ENCODE data around the gene UROC1.

Gene UROC1

DNA sequence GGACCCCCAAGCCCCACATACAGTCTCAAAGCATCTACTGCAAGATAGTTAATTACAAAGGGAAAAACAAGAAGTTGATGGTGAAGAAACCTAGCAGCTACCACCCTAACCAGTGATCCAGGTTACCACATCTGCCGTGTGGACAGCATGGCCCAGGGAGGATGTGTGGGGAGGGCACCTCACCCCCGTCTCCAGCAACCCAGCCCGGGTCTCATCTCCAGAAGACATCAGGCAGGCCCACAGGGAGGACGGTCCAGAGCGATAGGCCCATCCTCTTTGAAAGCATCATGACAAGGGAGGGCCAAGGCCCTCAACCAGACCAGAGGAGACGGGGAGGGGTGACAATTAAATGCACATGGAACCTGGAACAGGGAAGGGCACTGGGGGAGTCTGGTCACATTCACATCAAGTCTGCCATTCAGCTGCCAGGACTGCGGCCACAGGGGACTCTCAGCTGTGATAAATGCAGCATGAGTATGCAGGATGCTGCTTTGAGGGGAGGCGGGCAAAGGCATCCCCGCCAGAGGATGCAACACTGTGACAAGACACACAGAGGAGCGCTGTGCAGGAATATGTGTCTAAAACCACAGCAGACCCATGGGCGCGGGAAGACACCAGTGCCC lies 60.7 kb downstream of the UROC1 start:
- DNase-seq, result no peak

DNA sequence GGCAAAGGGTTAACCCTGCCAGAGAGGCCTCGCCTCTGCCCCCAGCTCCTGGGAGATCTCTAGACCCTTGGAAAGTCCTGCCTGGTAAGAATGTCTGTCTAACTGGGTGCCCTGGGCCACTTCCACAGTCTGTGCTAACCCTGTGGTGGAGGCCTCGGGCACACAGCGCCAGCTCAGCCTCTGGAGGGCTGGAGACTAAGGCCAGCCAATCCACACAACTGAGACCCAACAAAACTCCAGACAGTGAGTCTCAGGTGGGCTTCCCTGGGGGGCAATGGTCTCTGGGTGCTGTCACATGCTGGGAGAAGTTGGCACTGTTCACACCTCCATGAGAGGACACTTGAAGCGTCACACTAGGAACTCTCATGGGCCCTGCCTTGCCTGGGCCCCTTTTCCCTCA lies 61.4 kb downstream of the UROC1 start:
- DNase-seq, result no peak

DNA sequence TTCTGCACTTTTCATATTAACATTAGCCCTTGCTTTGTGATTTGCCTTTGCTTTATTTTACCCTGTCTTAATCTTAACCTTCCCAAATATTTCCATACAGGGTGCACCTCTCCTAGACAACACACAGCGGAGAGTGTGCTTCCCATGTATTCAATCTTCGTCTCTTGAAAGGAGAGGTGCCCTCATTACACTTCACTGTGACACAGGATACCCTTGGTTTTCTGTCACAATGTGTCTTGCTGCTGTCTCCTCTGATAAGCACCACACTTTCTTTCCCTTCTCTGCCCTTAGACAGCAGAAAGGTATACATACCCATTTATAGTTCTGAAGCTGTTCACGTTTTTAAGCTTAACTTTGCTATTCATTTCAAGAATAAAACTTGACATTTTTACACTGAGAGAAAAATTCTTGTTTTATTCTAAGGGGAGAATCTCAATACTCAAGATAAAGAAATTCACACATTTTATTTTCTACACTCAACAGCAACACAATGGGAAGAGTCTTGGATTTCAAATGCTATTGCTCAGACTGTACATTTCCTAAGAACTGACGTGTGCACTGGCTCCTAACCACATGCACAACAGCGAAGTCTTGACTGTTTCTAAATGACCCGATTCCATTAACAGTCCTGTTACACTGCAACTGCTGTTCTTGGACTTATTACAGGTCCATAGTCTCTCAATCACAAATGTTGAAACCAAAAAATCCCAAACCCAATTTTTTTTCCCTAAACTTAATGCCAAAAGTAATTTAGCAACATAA lies 63.0 kb downstream of the UROC1 start:
- DNase-seq, result no peak

DNA sequence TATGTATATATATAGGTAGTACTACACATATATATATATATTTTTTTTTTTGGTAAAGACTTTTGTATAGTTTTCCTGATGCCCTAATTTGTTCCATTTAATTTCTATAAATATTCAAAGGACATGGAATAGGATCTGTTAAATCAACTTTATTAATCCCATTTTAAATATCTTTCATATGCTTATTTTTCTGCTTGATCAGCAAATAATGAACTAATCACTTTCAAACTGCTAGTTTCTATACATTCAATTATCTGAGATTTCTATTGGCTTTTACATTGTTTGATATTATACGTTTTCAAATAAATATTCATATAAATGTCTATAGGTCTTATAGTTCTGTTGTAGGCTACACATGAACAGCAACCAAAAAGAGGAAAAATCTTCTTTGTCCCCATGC lies 63.5 kb downstream of the UROC1 start:
- DNase-seq, result no peak

DNA sequence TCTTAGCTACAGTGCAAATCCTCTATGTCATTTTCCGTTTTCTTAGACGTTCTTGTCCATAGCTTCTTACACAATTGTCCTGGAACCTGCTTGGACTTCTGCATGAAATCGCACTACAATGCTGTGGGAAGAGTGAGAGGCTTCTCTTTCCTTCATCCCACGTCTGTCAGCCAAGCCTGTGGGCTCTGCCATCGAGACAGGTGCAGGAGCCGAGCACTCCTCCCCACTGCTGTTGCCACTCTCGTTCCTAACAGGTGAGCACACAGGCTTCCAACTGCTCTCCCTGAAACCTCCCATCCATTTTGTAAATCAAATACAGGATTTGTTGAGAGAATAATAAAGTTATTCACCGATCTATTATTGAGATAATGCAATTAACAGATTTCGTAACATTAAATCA lies 65.4 kb downstream of the UROC1 start:
- DNase-seq, result no peak

DNA sequence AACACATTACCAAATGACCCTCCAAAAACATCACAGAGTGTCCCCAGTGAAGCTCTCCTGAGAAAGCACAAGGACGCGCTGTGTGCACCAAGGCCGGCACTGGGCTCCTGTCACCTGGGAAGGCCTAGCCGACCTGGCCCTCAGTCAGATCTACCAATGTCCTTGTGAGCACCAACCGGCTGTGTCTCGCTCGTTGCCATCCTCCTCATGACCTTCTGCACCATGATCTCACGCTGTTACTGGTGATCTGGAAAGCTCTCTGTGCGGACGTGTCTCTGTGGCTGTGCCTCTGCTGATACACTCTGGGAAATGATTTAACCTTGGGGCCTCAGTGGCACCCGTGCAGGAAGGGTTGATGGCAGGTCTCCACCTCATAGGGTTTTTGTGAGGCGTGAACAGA lies 66.1 kb downstream of the UROC1 start:
- DNase-seq, result no peak

DNA sequence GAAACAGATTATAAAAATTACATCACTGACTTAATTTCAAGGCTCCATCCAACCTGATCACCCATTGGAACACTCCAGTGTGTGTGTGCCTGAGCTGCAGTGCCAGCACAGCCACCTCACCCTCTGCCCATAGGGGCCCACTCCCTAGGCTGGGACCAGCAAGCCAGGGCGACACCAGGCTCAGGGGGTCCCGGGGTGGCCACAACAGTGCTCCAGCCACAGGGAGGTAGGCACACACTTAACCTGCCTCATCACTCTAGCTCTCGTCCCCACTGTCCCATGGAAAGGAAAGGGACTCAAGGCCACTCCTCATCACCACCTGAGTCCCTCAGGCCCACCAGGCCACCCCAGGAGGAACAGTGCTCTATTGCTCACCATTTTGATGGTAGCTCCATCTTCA lies 66.8 kb downstream of the UROC1 start:
- no peak for DNase-seq

DNA sequence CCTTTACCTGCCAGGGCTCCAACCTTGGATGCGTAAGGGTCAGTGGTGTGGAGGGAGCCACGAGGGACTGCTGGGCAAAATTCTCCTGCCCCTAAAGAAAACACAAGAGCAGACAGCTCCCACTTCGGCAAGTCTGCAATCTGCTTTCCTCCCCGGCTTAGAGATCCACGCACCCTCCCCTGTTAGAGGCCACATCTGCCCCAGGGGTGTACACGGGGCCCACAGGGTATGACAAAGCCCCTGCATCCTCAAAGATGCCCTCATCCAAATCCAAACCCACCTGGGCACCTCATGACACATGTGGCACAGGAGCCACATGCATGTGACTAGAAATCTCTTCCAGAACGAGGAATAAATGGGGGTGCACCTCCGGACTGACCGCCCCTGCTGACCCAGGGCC lies 67.4 kb downstream of the UROC1 start:
- DNase-seq, result no peak

DNA sequence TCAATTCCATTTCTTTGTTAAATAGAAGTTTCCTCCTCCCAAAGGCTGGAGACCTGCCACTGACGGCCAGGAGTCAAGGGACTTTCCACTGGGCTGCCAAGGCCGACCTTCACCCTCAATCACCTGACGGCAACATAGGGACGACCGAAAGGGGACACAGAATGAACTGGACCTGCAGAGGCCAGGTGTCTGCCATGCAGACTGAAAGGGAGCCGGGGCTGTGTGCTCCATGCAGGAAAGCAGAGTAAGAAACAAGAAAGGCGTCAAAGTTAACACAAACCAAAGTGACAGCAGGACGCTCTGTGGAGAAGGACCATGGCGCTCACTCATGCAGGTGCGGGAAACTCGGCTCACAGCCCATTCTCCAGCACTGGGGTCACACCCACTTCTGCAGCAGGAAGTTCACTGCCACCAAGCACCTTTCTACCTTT lies 67.9 kb downstream of the UROC1 start:
- no peak for DNase-seq

DNA sequence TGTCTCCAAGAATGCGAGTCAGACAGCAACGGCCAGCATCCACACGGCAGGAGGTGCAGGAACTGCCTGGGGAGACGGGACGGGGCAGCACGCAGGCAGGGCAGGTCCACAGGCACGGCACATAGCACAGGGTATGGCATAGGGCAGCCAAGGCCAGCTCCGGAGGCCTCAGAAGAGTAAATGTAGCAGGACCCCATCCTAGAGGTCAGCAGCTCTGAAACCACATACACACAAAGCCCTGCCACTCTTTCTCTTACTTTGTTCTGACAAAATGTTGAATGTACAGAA lies 68.7 kb downstream of the UROC1 start:
- DNase-seq, result no peak

DNA sequence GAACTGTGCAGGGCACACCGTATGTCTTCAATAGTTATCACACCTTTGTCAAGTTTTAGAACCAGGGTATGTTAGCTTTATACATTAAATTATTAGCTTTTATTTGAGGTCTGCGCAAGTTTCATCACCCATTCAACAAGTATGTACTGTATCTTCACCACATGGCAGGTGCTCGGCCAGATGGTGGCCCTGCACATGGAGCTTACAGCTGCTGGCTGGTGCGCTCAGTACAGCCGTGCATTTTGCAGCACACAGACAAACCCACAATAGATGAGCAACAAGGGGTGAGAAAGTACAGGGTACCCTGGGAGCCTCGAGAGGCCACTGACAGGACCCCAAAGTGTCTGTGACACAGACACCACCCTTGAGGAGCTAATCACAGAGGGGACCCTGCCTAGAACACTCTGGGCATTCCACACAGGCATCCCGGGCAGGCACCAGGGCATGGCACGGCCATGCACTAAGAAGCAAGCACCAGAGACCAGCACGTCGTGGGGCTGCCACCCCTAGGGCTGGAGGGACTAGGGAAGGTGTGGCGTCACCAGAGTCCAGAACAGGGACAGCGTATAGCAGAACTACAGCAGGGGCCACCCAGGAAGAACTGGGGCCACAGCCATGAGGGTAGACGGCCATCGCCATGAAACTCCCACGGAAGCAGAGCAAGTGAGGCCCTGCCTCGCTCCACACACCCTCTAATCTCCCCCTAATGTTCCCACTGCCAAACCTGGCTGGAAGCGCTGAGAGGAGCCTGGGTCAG lies 69.3 kb downstream of the UROC1 start:
- DNase-seq, result no peak

DNA sequence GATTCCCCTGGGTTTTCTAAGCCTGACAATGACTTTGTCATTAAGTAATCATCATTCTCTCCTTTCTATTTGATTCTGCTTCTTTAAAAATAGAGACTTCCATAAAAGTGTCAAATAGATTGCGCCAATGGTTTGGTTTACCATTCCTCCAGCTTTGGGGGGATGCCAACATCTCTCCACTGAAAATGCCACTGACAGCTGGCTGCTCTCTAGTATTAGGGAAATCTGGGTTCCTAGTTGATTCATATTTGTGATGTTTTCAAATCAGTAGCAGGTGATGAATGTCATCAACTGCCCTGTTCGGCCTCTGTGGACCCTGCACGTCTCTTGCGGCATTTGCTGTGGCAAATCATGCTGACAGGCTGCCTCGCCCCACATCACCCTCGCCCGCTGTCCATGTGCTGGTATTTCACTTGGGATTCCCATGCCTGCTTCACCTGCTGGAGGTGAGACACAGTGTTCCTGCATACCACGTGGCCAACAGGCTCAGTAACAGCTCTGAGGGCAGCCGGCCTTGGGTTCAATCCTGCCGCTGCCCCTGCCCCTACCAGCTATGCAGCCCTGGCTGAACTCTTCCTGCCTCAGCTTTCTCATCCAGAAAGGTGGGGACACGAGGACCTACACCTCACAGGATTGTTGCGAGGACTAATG lies 70.0 kb downstream of the UROC1 start:
- no peak for DNase-seq

DNA sequence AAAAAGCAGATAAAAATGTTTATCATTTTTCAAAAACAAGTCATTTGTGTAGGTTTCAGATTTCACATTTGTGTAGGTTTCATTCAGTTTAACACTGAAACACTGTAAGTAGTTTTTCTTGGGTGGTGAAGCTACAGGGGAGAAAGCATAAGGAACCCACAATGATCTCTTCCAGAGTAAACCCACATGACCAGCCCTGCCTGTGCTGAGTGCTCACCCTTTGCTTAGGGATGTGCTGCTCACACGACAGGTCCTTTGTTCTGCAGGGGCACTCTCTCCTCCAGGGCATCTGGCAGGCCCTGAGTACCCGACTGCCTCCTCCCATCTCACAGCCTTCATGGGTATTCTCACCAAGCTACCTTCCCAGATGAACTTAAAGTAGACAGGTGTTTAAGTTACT lies 70.8 kb downstream of the UROC1 start:
- DNase-seq, result no peak

DNA sequence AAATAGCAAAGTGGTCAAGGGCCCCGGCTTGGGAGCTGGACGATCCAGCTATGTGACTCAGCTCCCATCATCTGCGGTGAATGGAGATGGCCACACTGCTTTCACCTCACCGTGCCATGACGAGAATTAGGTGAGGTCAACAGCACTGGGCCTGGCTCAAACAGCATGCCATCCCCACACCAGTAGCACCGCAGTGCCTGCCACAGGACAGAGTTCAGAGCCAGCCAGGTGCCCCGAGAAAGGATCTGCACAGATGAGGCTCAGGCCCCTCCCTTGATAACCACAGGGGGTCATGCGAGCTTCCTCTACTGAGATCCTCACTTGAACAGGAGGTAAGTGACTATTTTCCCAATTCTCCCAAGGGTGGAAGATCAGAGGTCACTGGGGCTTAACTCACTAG lies 71.3 kb downstream of the UROC1 start:
- no peak for DNase-seq

DNA sequence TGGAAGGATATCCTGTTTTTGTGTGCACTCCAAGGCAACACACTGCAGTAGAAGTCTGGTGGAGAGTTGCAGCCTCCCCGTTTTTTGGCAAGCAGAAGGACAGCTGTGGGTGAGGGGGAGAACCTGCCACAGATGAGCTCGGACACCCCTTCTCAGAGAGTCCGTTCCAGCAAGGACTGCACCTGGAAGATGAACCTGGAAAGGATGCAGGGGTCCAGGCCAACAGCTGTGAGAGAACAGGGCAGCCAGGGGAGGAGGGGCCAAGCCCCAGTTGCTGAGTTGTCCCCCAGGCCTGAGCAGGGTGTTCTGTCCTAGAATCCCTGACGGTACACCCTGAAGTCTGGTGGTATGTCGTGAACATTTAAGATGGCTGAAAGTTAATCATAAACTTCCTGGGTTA lies 72.1 kb downstream of the UROC1 start:
- no peak for DNase-seq

DNA sequence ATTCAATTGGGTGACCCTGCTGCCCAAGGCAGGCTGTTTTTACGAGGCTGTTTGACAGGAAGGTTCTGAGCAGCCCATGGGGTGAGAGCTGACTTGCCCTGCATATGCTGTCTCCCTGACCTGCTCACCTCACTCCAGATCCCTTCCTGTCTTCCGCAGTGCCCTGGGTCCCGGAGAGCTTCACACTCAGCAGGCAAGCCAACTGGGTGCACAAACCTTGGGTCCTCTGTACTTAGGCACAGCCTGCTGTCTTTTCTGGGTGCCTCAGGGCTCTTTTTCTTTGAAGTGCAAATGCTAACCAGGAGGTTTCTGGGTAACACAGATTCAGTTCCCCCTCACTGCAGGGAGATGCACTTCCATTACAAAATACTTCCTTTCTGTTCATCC lies 74.7 kb downstream of the UROC1 start:
- no peak for DNase-seq

DNA sequence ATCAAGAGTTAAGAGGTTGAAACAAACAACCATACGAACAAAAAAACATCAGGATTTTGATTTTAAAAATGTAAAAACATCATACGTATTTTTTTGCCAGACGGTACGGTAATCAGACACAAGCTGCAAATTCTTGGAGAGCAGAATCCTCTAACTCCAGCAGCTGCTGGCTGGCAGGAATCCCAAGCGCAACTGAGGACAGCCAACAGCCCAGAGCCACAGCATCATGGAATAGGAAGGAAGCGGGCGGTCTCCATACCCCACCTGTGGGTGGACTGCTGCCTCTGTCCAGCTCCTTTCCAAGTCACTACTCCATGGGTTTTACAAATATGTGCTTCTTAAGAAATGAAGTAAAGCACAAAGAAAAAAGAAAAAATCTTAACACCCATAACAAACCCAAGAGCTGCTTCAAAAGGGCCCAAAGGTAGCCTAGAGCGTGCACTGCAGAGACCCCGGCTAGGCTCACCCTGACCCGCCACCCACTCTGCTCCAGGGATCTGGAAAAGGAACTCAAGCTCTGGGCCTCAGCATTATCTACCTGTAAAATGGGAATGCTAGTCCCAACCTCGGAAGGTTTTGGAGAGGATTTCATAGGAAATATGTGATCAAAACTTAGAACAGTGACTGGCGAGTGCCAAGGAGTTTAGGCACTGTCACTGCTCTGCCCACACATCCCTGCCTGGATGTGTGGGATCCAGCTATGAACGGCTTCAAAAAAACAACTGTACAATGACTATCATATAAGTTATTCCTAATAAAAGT lies 75.3 kb downstream of the UROC1 start:
- no peak for DNase-seq

DNA sequence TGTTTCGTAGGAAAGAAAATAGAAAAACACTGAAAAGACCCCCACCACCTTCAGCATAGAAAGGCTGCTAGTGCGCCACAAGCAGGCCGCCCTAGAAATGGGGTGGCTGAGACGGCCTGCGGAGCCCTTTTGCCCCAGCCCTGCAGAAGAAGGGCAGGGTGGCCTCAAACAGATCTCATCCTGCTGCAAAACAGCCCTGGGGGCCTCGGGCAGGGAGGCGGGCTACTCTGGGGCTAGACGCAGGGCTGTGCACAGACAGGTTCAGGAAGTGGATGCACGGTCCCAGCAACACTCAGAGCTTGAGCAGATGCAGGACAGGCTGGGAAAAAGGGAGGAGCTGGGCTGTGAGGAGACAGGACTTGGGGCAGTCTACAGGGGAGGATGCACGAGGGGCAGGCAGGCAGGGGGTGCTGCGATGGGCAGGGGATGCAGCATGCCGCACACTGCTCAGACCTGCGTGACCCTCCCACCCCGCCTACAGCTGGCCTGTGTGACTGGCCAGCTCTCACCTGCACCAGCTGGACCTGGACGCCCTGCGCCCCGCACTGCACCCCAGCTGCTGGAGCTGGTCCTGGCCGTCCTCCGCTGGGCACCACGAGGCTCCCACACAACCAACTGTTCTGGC lies 76.2 kb downstream of the UROC1 start:
- no peak for DNase-seq

DNA sequence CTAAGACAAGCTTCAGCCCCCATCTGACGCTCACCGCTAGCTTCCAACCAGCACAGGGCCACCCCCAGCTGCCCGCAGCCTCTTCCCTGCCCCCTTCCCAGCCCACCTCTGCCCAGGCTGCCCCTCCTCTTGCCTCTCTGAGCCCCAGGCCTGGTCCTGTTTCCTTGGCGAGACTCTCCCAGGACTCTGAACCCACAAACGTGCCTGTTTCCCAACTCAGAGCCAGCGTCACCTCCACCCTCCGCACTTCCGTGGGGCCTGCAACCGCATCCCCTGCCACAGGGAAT lies 76.9 kb downstream of the UROC1 start:
- DNase-seq, result no peak

DNA sequence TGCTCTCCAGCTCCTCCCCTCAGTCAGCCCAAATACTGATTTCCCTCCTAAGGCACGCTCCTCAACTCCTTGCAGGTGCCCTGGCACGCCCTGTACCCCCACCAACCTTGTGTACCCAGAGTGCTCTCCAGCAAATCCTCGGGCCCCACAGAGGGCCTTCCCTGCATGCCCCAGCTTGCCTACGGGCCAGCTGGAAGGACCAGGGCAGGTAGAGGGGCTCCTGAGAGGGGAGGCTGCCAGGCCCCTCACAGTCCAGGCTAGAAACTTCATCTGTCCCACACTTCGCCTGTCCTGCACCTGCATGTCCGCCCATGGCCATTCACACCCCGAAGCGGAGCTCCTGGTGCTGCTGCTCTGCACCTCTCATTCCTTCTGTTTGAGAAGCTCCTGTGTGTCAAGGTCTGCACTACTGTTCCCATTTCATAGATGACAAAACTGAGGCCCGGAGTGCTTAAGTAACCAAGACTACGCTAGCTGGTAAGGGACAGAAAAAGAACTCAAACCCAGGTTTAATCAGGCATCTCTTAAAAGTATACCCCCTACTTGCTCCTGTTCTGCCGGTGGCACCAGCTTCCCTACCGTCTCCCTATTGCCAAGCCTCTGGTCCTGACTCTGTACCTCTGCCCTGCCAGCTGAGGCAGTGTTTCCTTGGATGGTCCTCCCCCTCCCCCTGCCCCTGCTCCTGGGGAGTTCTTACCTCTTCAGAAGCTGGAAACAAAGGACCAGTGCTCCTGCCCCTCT lies 77.4 kb downstream of the UROC1 start:
- DNase-seq, result no peak

DNA sequence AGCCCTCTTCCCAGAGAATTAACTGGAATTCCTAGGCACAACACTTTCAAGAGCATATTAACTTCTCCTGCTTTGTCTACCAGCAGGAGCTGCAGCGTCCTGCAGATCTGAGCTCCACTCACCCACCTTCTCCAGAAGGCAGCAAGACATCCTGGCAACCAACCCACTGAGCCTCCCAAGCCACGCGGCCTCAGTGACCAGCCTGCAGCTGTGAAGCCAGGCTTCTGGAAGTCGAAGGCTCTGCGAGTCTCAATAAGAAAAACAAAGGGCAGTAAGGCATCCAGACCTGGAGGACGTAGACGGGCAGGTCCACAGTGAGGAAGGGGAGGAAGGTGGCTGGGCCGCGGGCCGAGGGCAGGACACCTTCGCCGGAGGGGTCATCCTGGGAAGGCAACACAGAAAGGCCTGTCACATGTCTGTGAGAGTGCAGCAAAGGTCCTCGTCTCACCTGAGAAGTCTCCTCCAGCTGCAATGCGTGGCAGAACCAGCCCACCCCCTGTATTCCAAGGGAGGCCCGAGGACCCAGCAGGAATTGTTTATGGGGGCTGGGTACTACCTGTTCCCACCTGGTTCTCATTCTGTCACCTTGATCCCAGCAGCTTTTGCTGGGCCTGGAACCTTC lies 78.1 kb downstream of the UROC1 start:
- no peak for DNase-seq

DNA sequence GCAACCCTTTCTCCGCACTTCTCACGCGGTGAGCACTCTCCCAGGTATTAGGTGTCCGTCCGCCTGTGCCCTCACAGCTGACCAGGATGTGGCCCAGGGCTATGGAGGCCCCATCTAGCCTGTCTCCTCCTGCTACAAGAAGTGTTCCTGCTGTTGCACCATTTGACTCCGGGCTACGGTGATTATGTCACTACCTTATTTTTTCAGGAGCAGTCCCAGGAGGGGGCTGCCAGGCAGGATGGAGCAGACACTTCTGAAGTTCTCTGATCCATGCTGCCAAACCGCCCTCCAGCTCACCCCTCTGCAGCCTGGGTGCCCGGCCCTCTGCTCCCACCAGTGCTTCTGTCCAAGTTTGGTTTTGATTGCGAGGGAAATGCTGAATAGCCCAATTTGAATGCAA lies 78.8 kb downstream of the UROC1 start:
- DNase-seq, result no peak

All from NCI-H187 (cell line).